Nasal cavity respiratory epithelium epithelial cell of viscerocranial mucosa (primary cell): ENCODE measurements around the gene SLC2A13. TPM values are rescaled to one million over a fixed set of nuclear protein-coding genes. Genes with fewer than 3 reads are reported as not detected.

Source experiments
- total RNA-seq: library from RNA; depleted of rRNA; stranded (reverse); fragments of >200 nt; gene quantifications from 2 replicates; pipeline ENCODE4 v1.2.3, GENCODE V29; 2014

Gene SLC2A13
- 4.1 and 8.3 TPM in 2 replicates for total RNA-seq

DNA sequence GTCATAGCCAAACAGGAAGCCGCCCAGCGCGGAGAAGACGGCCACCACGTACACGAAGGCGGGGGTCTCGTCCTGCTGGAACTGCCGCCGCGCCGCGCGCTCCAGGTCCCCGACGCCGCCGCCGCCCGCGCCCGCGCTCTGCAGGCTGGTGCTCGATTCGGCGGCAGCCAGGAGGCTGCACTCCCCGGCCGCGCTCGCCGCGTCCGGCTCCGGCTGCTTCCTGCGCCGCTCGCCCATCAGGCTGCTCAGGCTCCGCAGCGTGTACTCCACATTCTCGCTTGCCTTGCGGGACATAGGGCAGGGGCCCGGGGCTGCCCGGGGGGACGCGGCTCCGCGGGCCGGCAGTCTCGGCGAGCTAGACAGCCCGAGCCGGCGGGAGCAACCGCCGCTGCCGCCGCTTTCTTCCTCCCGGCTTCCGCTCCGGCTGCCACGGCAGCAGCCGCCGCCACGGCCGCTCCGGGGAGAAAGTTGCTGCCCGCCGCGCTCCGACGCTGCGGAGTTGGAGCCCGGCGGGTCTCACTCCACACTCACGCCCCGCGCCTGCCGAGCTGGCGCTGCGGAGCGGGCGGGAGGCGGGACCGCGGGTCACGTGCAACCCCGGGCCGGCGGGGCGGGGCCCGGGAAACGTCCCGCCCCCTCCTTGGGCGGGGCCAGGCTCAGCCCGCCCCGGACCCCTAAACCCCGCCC is at the start of gene SLC2A13:
TSS of gene SLC2A13 (minus strand) at position 567 of the 687 bp plus-strand sequence. CDS start at position 294, 273 bp downstream.

Other genes with a start within 250 kb of the SLC2A13 start
- 0.34 and 2.1 TPM in 2 replicates for gene LRRK2, start 118.9 kb upstream of the SLC2A13 start, total RNA-seq